RWPE2 (cell line): ENCODE results near the gene ARHGEF9.

Experiments used
- ATAC-seq: fragments of 200-7000 bp; cut with Tn5 transposase; 3 replicates; pipeline ENCODE4 v1.9.1; 2021; ENCODE audit warnings: low read depth
- DNase-seq: peaks from one replicate; pipeline ENCODE4 v3.0.0-alpha.2; 2020; ENCODE audit warnings: low spot score
- H3K27ac ChIP-seq: fragments of 450-650 bp; 2 replicates; pipeline ENCODE4 v1.5.1; 2017; ENCODE audit warnings: mild to moderate bottlenecking; ENCODE audit not compliant: poor library complexity, severe bottlenecking
- H3K27me3 ChIP-seq: fragments of 250-450 bp; sonication (Bioruptor Pico); 2 replicates; pipeline ENCODE4 v1.5.1; 2021; ENCODE audit warnings: mild to moderate bottlenecking, moderate library complexity; ENCODE audit not compliant: insufficient read depth, poor library complexity, severe bottlenecking
- H3K36me3 ChIP-seq: fragments of 250-450 bp; sonication (Bioruptor Pico); 2 replicates; pipeline ENCODE4 v1.5.1; 2020; ENCODE audit warnings: low read depth, mild to moderate bottlenecking, moderate library complexity
- H3K4me1 ChIP-seq: fragments of 250-450 bp; sonication (Bioruptor Pico); 2 replicates; pipeline ENCODE4 v1.5.1; 2021; ENCODE audit warnings: mild to moderate bottlenecking, moderate library complexity; ENCODE audit not compliant: insufficient read depth, poor library complexity, severe bottlenecking
- H3K4me3 ChIP-seq: fragments of 250-450 bp; sonication (Bioruptor Pico); 2 replicates; pipeline ENCODE4 v1.5.1; 2021; ENCODE audit warnings: mild to moderate bottlenecking, moderate library complexity; ENCODE audit not compliant: severe bottlenecking
- H3K9me3 ChIP-seq: fragments of 250-450 bp; sonication (Bioruptor Pico); 2 replicates; pipeline ENCODE4 v1.5.1; 2021; ENCODE audit warnings: mild to moderate bottlenecking, moderate library complexity; ENCODE audit not compliant: severe bottlenecking
- CTCF ChIP-seq: fragments of 450-650 bp; IDR thresholded peaks from one replicate; pipeline ENCODE4 v1.5.1; 2017; ENCODE audit warnings: mild to moderate bottlenecking, moderate library complexity; ENCODE audit not compliant: poor library complexity, severe bottlenecking

ARHGEF9 gene

GRCh38 chrX:63750811-63751210 lies 34.2 kb downstream of the ARHGEF9 start:
- no peak for DNase-seq
- Histone ChIP-seq H3K4me3 (no peak overlapping the region), H3K4me1 (no peaks in the 10 kb centered on the region), H3K27me3 (no peaks in the 10 kb centered on the region), H3K9me3 (no peaks in the 10 kb centered on the region), H3K36me3 (no peaks in the 10 kb centered on the region), H3K27ac (no peak overlapping the region)
- no peak for TF ChIP-seq CTCF
- no peak for ATAC-seq

- ATAC-seq (no peak), DNase-seq (no peak)
- Histone ChIP-seq H3K36me3 (no peaks in the 10 kb centered on the region), H3K4me3 (no peak overlapping the region), H3K27ac (no peak overlapping the region), H3K27me3 (no peaks in the 10 kb centered on the region), H3K9me3 (no peaks in the 10 kb centered on the region), H3K4me1 (no peaks in the 10 kb centered on the region)
- TF ChIP-seq CTCF, result no peak
Measured at GRCh38 chrX:63747331-63747730, 37.7 kb downstream of the ARHGEF9 start.

- Histone ChIP-seq H3K27me3 (no peaks in the 10 kb centered on the region), H3K27ac (no peak overlapping the region), H3K4me3 (no peak overlapping the region), H3K9me3 (no peaks in the 10 kb centered on the region), H3K36me3 (no peaks in the 10 kb centered on the region), H3K4me1 (no peaks in the 10 kb centered on the region)
- ATAC-seq (no peak), DNase-seq (no peak)
- no peak for TF ChIP-seq CTCF
Measured at GRCh38 chrX:63746715-63747114, 38.3 kb downstream of the ARHGEF9 start.

- Histone ChIP-seq H3K4me1 (no peaks in the 10 kb centered on the region), H3K9me3 (no peaks in the 10 kb centered on the region), H3K27ac (no peak overlapping the region), H3K4me3 (no peak overlapping the region), H3K27me3 (no peaks in the 10 kb centered on the region), H3K36me3 (no peaks in the 10 kb centered on the region)
- no peak for TF ChIP-seq CTCF
- ATAC-seq, result no peak
- no peak for DNase-seq
Measured at GRCh38 chrX:63746278-63746677, 38.7 kb downstream of the ARHGEF9 start.

GRCh38 chrX:63744850-63745394 lies 40.1 kb downstream of the ARHGEF9 start:
- H3K36me3 ChIP-seq, result no peaks in the 10 kb centered on the region
- H3K27ac ChIP-seq, result no peak overlapping the region
- no peak for DNase-seq
- TF ChIP-seq CTCF, result no peak
- no peak for ATAC-seq
- H3K27me3 ChIP-seq, result no peaks in the 10 kb centered on the region
- no peaks in the 10 kb centered on the region for H3K9me3 ChIP-seq
- H3K4me3 ChIP-seq, result no peak overlapping the region
- no peaks in the 10 kb centered on the region for H3K4me1 ChIP-seq
